ENCODE data around the gene LSM4.

The LSM4 gene

GRCh38 chr19:18362934-18363542 lies 40.2 kb upstream of the LSM4 start (continued):
- peak; percentile 16; the same call in 1 of the 2 replicates for TF ChIP-seq WT1 (tag by site-specific recombination; IDR thresholded peaks at IDR 0.05)
- no peak for TF ChIP-seq ZNF423 (tag by site-specific recombination; IDR thresholded peaks at IDR 0.05)
- TF ChIP-seq KLF17 (tag by site-specific recombination; IDR thresholded peaks at IDR 0.05), result no peak
- TF ChIP-seq ZNF221 (tag by site-specific recombination; IDR thresholded peaks at IDR 0.05; ENCODE audit: borderline replicate concordance), result no peak
- TF ChIP-seq ZNF324 (tag by site-specific recombination; IDR thresholded peaks at IDR 0.05), result peak; percentile 32; the same call in 1 of the 2 replicates
- TF ChIP-seq SP7 (tag by site-specific recombination; IDR thresholded peaks at IDR 0.05), result peak; percentile 45; the same call in 1 of the 2 replicates
- TF ChIP-seq ZNF132 (tag by site-specific recombination; IDR thresholded peaks at IDR 0.05; ENCODE audit: borderline replicate concordance), result no peak
- no peak for TF ChIP-seq ZNF701 (tag by site-specific recombination; IDR thresholded peaks at IDR 0.05)
- TF ChIP-seq ZNF513 (tag by site-specific recombination; IDR thresholded peaks at IDR 0.05), result no peak
- 0 out of 2 replicates have a peak, but pooled peaks have one; percentile 24 for TF ChIP-seq SCRT1 (tag by site-specific recombination; IDR thresholded peaks at IDR 0.05; ENCODE audit: borderline replicate concordance)
- no peak for TF ChIP-seq PRDM10 (tag by site-specific recombination; IDR thresholded peaks at IDR 0.05)
- 0 out of 2 replicates have a peak, but pooled peaks have one; percentile 31 for TF ChIP-seq ZNF18 (tag by site-specific recombination; IDR thresholded peaks at IDR 0.05)
- TF ChIP-seq HIC1 (tag by site-specific recombination; IDR thresholded peaks at IDR 0.05), result no peak
- TF ChIP-seq ZBTB10 (tag by site-specific recombination; IDR thresholded peaks at IDR 0.05), result no peak
- TF ChIP-seq IKZF3 (tag by site-specific recombination; IDR thresholded peaks at IDR 0.05), result no peak
- TF ChIP-seq ZNF155 (tag by site-specific recombination; IDR thresholded peaks at IDR 0.05), result no peak
- no peak for TF ChIP-seq KLF1 (tag by site-specific recombination; IDR thresholded peaks at IDR 0.05)
- no peak for TF ChIP-seq ZBTB6 (tag by site-specific recombination; IDR thresholded peaks at IDR 0.05)
- peak; percentile 27; the same call in 1 of the 2 replicates for TF ChIP-seq ZIC2 (tag by site-specific recombination; IDR thresholded peaks at IDR 0.05)
- no peak for TF ChIP-seq ZNF248 (tag by site-specific recombination; IDR thresholded peaks at IDR 0.05)
- 0 out of 2 replicates have a peak, but pooled peaks have one; percentile 22 for TF ChIP-seq ZNF76 (tag by site-specific recombination; IDR thresholded peaks at IDR 0.05; ENCODE audit: borderline replicate concordance, low read depth)
- TF ChIP-seq MZF1 (tag by site-specific recombination; IDR thresholded peaks at IDR 0.05; ENCODE audit: borderline replicate concordance), result no peak
- peak; percentile 28; the same call in 1 of the 2 replicates for TF ChIP-seq ZBTB8A (tag by site-specific recombination; IDR thresholded peaks at IDR 0.05)
